ENCODE data around the gene EIF2S1. TPM values are rescaled to one million over a fixed set of nuclear protein-coding genes. Genes with fewer than 3 reads are reported as not detected.

The EIF2S1 gene
- total and polyA plus RNA-seq, 12 donors: 18.7 to 118 (median 94.3) TPM

- Histone ChIP-seq H3K4me3 (no peak overlapping the region), H3K27ac (no peak overlapping the region), H3K4me1 (no peaks in the 10 kb centered on the region), H3K9me3 (no peaks in the 10 kb centered on the region), H3K27me3 (no peaks in the 10 kb centered on the region), H3K36me3 (peaks cover 4 to 93% (median 64%) of the 10 kb centered on the region in 9 donors)
- DNase-seq: no peak
- intact Hi-C loops (cut with DNase I): no loop called here
- ATAC-seq: no peak
- 87 to 92% methylated on average over 4 of the region's 4 CpGs for WGBS, 2 donors
- TF ChIP-seq CTCF (IDR thresholded peaks at IDR 0.05): no peak
Observed at GRCh38 chr14:67343601-67344230, 16.4 kb upstream of the EIF2S1 start.

- ATAC-seq (no peak), DNase-seq (no peak)
- no peaks in the 10 kb centered on the region for H3K4me1 ChIP-seq
- no peaks in the 10 kb centered on the region for H3K27me3 ChIP-seq
- H3K27ac ChIP-seq: no peak overlapping the region
- no peak for TF ChIP-seq CTCF (IDR thresholded peaks at IDR 0.05)
- intact Hi-C loops (cut with DNase I): no loop called here
- H3K4me3 ChIP-seq: no peak overlapping the region
- no peaks in the 10 kb centered on the region for H3K9me3 ChIP-seq
- H3K36me3 ChIP-seq: peaks cover 4 to 93% (median 78%) of the 10 kb centered on the region in 9 donors
Observed at GRCh38 chr14:67345583-67345982, 14.5 kb upstream of the EIF2S1 start.

- DNase-seq: no peak
- H3K4me1 ChIP-seq: peaks cover 0 to 23% (median 9%) of the 10 kb centered on the region in 9 donors
- intact Hi-C loops (cut with DNase I): no loop called here
- no peak for ATAC-seq
- no peaks in the 10 kb centered on the region for H3K9me3 ChIP-seq
- peaks cover 0 to 66% (median 41%) of the 10 kb centered on the region in 9 donors for H3K36me3 ChIP-seq
- no peaks in the 10 kb centered on the region for H3K27me3 ChIP-seq
- no peak overlapping the region for H3K27ac ChIP-seq
- H3K4me3 ChIP-seq: no peak overlapping the region
- WGBS, 2 donors: 88 to 90% methylated on average over 5 of the region's 5 CpGs
- TF ChIP-seq CTCF (IDR thresholded peaks at IDR 0.05): no peak
Observed at GRCh38 chr14:67352055-67352454, 8.1 kb upstream of the EIF2S1 start.

GRCh38 chr14:67357186-67357968 lies 2.8 kb upstream of the EIF2S1 start:
- DNase-seq (no peak), ATAC-seq (no peak)
- 43 to 47% methylated on average over 4 of the region's 4 CpGs for WGBS, 2 donors
- Histone ChIP-seq H3K9me3 (no peaks in the 10 kb centered on the region), H3K27me3 (no peaks in the 10 kb centered on the region), H3K27ac (peak overlapping the region in 8 of 10 donors; percentile 20 to 98 (median 66)), H3K4me3 (peak overlapping the region in 5 of 10 donors; percentile 1 to 85 (median 78)), H3K36me3 (peaks cover 0 to 22% (median 3%) of the 10 kb centered on the region in 9 donors), H3K4me1 (peaks cover 14 to 61% (median 47%) of the 10 kb centered on the region in 9 donors)
- intact Hi-C loops (cut with DNase I): loop anchor here in 2 of 10 donors (5.0 kb wide), 1 partner anchor 115 kb away; the partner anchor contains the start of gene PALS1 (in 2 of the 2)
- no peak for TF ChIP-seq CTCF (IDR thresholded peaks at IDR 0.05)
